CD14-positive monocyte (primary cell): ENCODE results near the gene LTB4R2. TPM values are rescaled to one million over a fixed set of nuclear protein-coding genes. Genes with fewer than 3 reads are reported as not detected.

Experiments
- DNase-seq, 3 donors: peaks; one replicate each; pipeline ENCODE4 v3.0.0-alpha.2; 2011 to 2022
- H2AFZ ChIP-seq: 2 replicates; pipeline ENCODE4 v1.6.0; 2012; ENCODE audit warnings: mild to moderate bottlenecking, low read depth, low read length, inconsistent platforms; ENCODE audit not compliant: insufficient read depth, poor library complexity, severe bottlenecking
- H3K27ac ChIP-seq, 2 donors: 1 replicate in 1 of 2; 2 replicates in 1 of 2; pipeline ENCODE4 v1.5.1; 2012 to 2013; ENCODE audit warnings: low read length in 2 of 2, control low read depth in 1 of 2, inconsistent platforms in 1 of 2, low read depth in 1 of 2, mild to moderate bottlenecking in 1 of 2
- H3K27me3 ChIP-seq, 2 donors: one replicate each; pipeline versions ENCODE4 v1.6.0 to v1.6.1; 2011 to 2013; ENCODE audit warnings: low read length in 2 of 2; ENCODE audit not compliant: control insufficient read depth in 2 of 2, insufficient read depth in 2 of 2
- H3K36me3 ChIP-seq, 2 donors: replicated peaks in 1 of 2; 1 replicate in 1 of 2; 2 replicates in 1 of 2; pipeline versions ENCODE4 v1.5.1 to v1.6.1; 2012 to 2013; ENCODE audit warnings: low read length in 2 of 2, control low read depth in 1 of 2, inconsistent platforms in 1 of 2, mild to moderate bottlenecking in 1 of 2; ENCODE audit not compliant: insufficient read depth in 2 of 2, control insufficient read depth in 1 of 2
- H3K4me1 ChIP-seq, 2 donors: 1 replicate in 1 of 2; 2 replicates in 1 of 2; pipeline versions ENCODE4 v1.5.1 to v1.6.1; 2012 to 2013; ENCODE audit warnings: low read length in 2 of 2, control low read depth in 1 of 2, inconsistent platforms in 1 of 2, mild to moderate bottlenecking in 1 of 2, moderate library complexity in 1 of 2; ENCODE audit not compliant: insufficient read depth in 2 of 2, control insufficient read depth in 1 of 2
- H3K4me2 ChIP-seq: replicated peaks from 2 replicates; pipeline ENCODE3; 2012; ENCODE audit warnings: low read length, moderate library complexity, mild to moderate bottlenecking; ENCODE audit not compliant: poor library complexity, severe bottlenecking; ENCODE audit errors: extremely low read depth
- H3K4me3 ChIP-seq, 3 experiments: fragments of 200-600 bp in 1 of 3; sonication (generic) in 1 of 3; replicated peaks in 1 of 3; 1 replicate in 2 of 3; 2 replicates in 1 of 3; pipeline ENCODE4 v1.5.1; 2011 to 2013; ENCODE audit warnings: low read length in 3 of 3, mild to moderate bottlenecking in 3 of 3, control low read depth in 2 of 3, low read depth in 2 of 3, inconsistent platforms in 1 of 3, moderate library complexity in 1 of 3
- H3K79me2 ChIP-seq: 2 replicates; pipeline ENCODE4 v1.6.0; 2012; ENCODE audit warnings: mild to moderate bottlenecking, control low read depth, inconsistent platforms, low read length, moderate library complexity; ENCODE audit not compliant: insufficient read depth
- H3K9ac ChIP-seq: 2 replicates; pipeline ENCODE4 v1.6.0; 2017; ENCODE audit warnings: low read length, mild to moderate bottlenecking; ENCODE audit not compliant: insufficient read depth, poor library complexity, severe bottlenecking
- H3K9me3 ChIP-seq, 2 donors: replicated peaks in 1 of 2; 1 replicate in 1 of 2; 2 replicates in 1 of 2; pipeline versions ENCODE4 v1.5.1 to v1.6.1; 2012 to 2013; ENCODE audit warnings: low read length in 2 of 2, control low read depth in 1 of 2; ENCODE audit not compliant: control insufficient read depth in 1 of 2, insufficient read depth in 1 of 2
- H4K20me1 ChIP-seq: 2 replicates; pipeline ENCODE4 v1.6.0; 2012; ENCODE audit warnings: mild to moderate bottlenecking, low read length, control low read depth, moderate library complexity; ENCODE audit not compliant: insufficient read depth
- H3K27ac Mint-ChIP-seq, 7 donors: one replicate each; pipeline ENCODE4 v1.8.0; 2020; ENCODE audit warnings: mild to moderate bottlenecking in 7 of 7, mixed read lengths in 7 of 7, moderate library complexity in 6 of 7, inconsistent platforms in 2 of 7
- H3K27me3 Mint-ChIP-seq, 3 donors: one replicate each; pipeline ENCODE4 v1.8.0; 2021 to 2022; ENCODE audit warnings: low read depth in 3 of 3, mild to moderate bottlenecking in 3 of 3, mixed read lengths in 3 of 3, moderate library complexity in 3 of 3, inconsistent platforms in 1 of 3
- H3K36me3 Mint-ChIP-seq, 2 donors: one replicate each; pipeline ENCODE4 v1.8.0; 2020; ENCODE audit warnings: mixed read lengths in 2 of 2, inconsistent platforms in 1 of 2, mild to moderate bottlenecking in 1 of 2
- H3K4me1 Mint-ChIP-seq: one replicate; pipeline ENCODE4 v1.8.0; 2020; ENCODE audit warnings: mild to moderate bottlenecking, mixed read lengths
- H3K4me3 Mint-ChIP-seq, 2 donors: one replicate each; pipeline ENCODE4 v1.8.0; 2020; ENCODE audit warnings: mild to moderate bottlenecking in 2 of 2, mixed read lengths in 2 of 2, moderate library complexity in 1 of 2
- H3K9me3 Mint-ChIP-seq, 7 donors: one replicate each; pipeline ENCODE4 v1.8.0; 2020 to 2022; ENCODE audit warnings: mixed read lengths in 7 of 7, mild to moderate bottlenecking in 6 of 7, moderate library complexity in 6 of 7, inconsistent platforms in 2 of 7
- CTCF ChIP-seq: fragments of 200-600 bp; IDR thresholded peaks from one replicate; pipeline ENCODE4 v1.8.0; 2022; ENCODE audit warnings: antibody characterized with exemption, mild to moderate bottlenecking
- WGBS: methylation state at CpG from one replicate; pipeline ENCODE4 v1.1.5; 2013; ENCODE audit warnings: missing lambda C conversion rate; ENCODE audit not compliant: insufficient coverage; 5-methylcytosine and 5-hydroxymethylcytosine counted together
- intact Hi-C, 2 donors: fragments of 100-400 bp; cut with micrococcal nuclease; formaldehyde crosslinking; loops; one replicate each; pipeline versions ENCODE4 v1.15.0 to v1.15.1; 2023
- polyA plus RNA-seq, 3 donors: library from polyadenylated mRNA; depleted of rRNA in 1 of 3; unstranded in 2 of 3; stranded (reverse) in 1 of 3; fragments of 300-500 nt in 2 of 3; fragments of >200 nt in 1 of 3; fragmentation: Illumina TruSeq in 2 of 3; gene quantifications; 1 replicate in 2 of 3; 2 replicates in 1 of 3; pipeline ENCODE4 v1.2.3, GENCODE V29; 2012 to 2021

LTB4R2 gene
- polyA plus RNA-seq, 3 donors: 2.7 to 25.1 (median 2.9) TPM

GRCh38 chr14:24290746-24291145, 19.2 kb upstream of the LTB4R2 start:
- Mint-ChIP-seq H3K9me3 (no peaks in the 10 kb centered on the region), H3K4me3 (no peak overlapping the region), H3K27ac (peak overlapping the region in 3 of 7 donors; percentile 11 to 68 (median 25))

GRCh38 chr14:24291446-24292117, 18.4 kb upstream of the LTB4R2 start:
- Mint-ChIP-seq H3K9me3 (no peaks in the 10 kb centered on the region), H3K36me3 (peaks cover 61 to 68% of the 10 kb centered on the region in 2 donors), H3K27me3 (peaks cover 0 to 1% (median 0%) of the 10 kb centered on the region in 3 donors), H3K4me3 (no peak overlapping the region), H3K27ac (peak overlapping the region in 1 of 7 donors; percentile 43), H3K4me1 (peaks cover 11% of the 10 kb centered on the region)
- H3K27ac ChIP-seq: no peak overlapping the region
- no peak for TF ChIP-seq CTCF
- no peak overlapping the region for H3K9ac ChIP-seq
- H3K27me3 ChIP-seq: no peaks in the 10 kb centered on the region
- no peak for DNase-seq
- no peaks in the 10 kb centered on the region for H3K9me3 ChIP-seq
- no peaks in the 10 kb centered on the region for H3K79me2 ChIP-seq
- intact Hi-C loops: loop anchor here in 1 of 2 donors (10.0 kb wide), 1 partner anchor 177 kb away; the partner anchor contains the start of genes DCAF11 and NRL
- no peaks in the 10 kb centered on the region for H4K20me1 ChIP-seq
- H3K4me1 ChIP-seq: peaks cover 1 to 3% of the 10 kb centered on the region in 2 donors
- no peak overlapping the region for H3K4me3 ChIP-seq
- H3K36me3 ChIP-seq: peaks cover 50 to 70% of the 10 kb centered on the region in 2 donors
- H2AFZ ChIP-seq: no peak overlapping the region
- no CpG with 5 or more reads among the region's 3 CpGs for WGBS
- H3K4me2 ChIP-seq: no peak overlapping the region

More at GRCh38 chr14:24290746-24291145, 19.2 kb upstream of the LTB4R2 start:
- Histone ChIP-seq H4K20me1 (no peaks in the 10 kb centered on the region), H2AFZ (no peak overlapping the region), H3K9ac (no peak overlapping the region), H3K4me1 (no peaks in the 10 kb centered on the region), H3K27ac (no peak overlapping the region), H3K27me3 (no peaks in the 10 kb centered on the region), H3K9me3 (no peaks in the 10 kb centered on the region), H3K4me2 (no peak overlapping the region), H3K79me2 (peaks cover 3% of the 10 kb centered on the region), H3K36me3 (peaks cover 45 to 61% of the 10 kb centered on the region in 2 donors), H3K4me3 (no peak overlapping the region)
- Mint-ChIP-seq H3K36me3 (peaks cover 57 to 64% of the 10 kb centered on the region in 2 donors), H3K4me1 (peaks cover 7% of the 10 kb centered on the region), H3K27me3 (peaks cover 0 to 1% (median 0%) of the 10 kb centered on the region in 3 donors)
- WGBS: 97% methylated on average over 4 of the region's 9 CpGs
- intact Hi-C loops: loop anchor here in 1 of 2 donors (10.0 kb wide), 1 partner anchor 176 kb away; the partner anchor contains the start of genes DCAF11 and NRL
- no peak for DNase-seq
- no peak for TF ChIP-seq CTCF
